Small intestine (tissue), 16 donors: ENCODE data around the gene SUZ12. TPM values are rescaled to one million over a fixed set of nuclear protein-coding genes. Genes with fewer than 3 reads are reported as not detected.
A peak's percentile ranks its signal among the peaks of the same experiment; 100 is the strongest.
"Not testable (repeated sequence)": the region's sequence is repeated elsewhere in the genome, so short reads cannot be mapped to it uniquely, and the experiment has no call there.

Source experiments
- DNase-seq, 2 donors: peaks; one replicate each; pipeline versions ENCODE4 v3.0.0 to v3.0.0-alpha.2; 2013
- FAIRE-seq: peaks from 2 replicates; lab custom pipeline; 2012; peaks lifted over from hg19 to GRCh38; lab: Jason Lieb, UNC
- H3K27ac ChIP-seq, 3 donors: one replicate each; pipeline ENCODE4 v1.5.1; 2013; ENCODE audit warnings: low read length in 2 of 3, mild to moderate bottlenecking in 2 of 3, control low read depth in 1 of 3, inconsistent platforms in 1 of 3, low read depth in 1 of 3, moderate library complexity in 1 of 3
- H3K27me3 ChIP-seq, 3 donors: one replicate each; pipeline ENCODE4 v1.6.1; 2013; ENCODE audit warnings: low read length in 3 of 3, inconsistent platforms in 1 of 3; ENCODE audit not compliant: control insufficient read depth in 3 of 3, insufficient read depth in 3 of 3
- H3K36me3 ChIP-seq, 3 donors: one replicate each; pipeline ENCODE4 v1.6.1; 2013; ENCODE audit warnings: low read length in 3 of 3, inconsistent platforms in 1 of 3, low read depth in 1 of 3, mild to moderate bottlenecking in 1 of 3, moderate library complexity in 1 of 3; ENCODE audit not compliant: control insufficient read depth in 3 of 3, insufficient read depth in 2 of 3
- H3K4me1 ChIP-seq, 3 donors: one replicate each; pipeline ENCODE4 v1.6.1; 2013; ENCODE audit warnings: low read length in 2 of 3, inconsistent platforms in 1 of 3, low read depth in 1 of 3, mild to moderate bottlenecking in 1 of 3, moderate library complexity in 1 of 3; ENCODE audit not compliant: control insufficient read depth in 3 of 3, insufficient read depth in 2 of 3
- H3K4me3 ChIP-seq, 3 donors: one replicate each; pipeline ENCODE4 v1.5.1; 2013; ENCODE audit warnings: low read length in 3 of 3, control low read depth in 1 of 3, inconsistent platforms in 1 of 3, low read depth in 1 of 3, mild to moderate bottlenecking in 1 of 3, moderate library complexity in 1 of 3
- H3K9me3 ChIP-seq, 2 donors: one replicate each; pipeline ENCODE4 v1.6.1; 2013; ENCODE audit warnings: low read depth in 1 of 2, low read length in 1 of 2; ENCODE audit not compliant: control insufficient read depth in 2 of 2, insufficient read depth in 1 of 2
- WGBS, 3 donors: extraction: QIAGEN DNeasy Blood & Tissue Kit; methylation state at CpG; one replicate each; pipeline ENCODE4 v1.1.7; 2013; 5-methylcytosine and 5-hydroxymethylcytosine counted together
- long read RNA-seq, 10 donors: transcript quantifications; one replicate each; lab custom pipeline, GENCODE V29; 2026
- polyA plus RNA-seq, 4 donors: library from polyadenylated mRNA; stranded (reverse) in 3 of 4; unstranded in 1 of 4; fragments of 200-250 nt in 3 of 4; fragments of 120-200 nt in 1 of 4; gene quantifications; one replicate each; pipeline versions ENCODE4 v1.2.1 to v1.2.3, GENCODE V29; 2013
- donor health status: healthy with polysubstance abuse.
- donor health status: control.
- donor health status: control.
- donor health status: Bipolar disorder and iron deficiency.
- donor health status: healthy.

The SUZ12 gene
- 10 to 100 TPM; 10.8 to 36.3 (median 13.8) TPM for polyA plus RNA-seq
- long read RNA-seq, donor 1, result 0 reads
- long read RNA-seq, donor 2, full-length matches to known transcripts, result 3 of 14 reads
- long read RNA-seq, donor 2, partial matches to known transcripts, result 11 of 14 reads
- long read RNA-seq, donor 2, other reads (novel, unspliced or antisense), result 0 of 14 reads
- long read RNA-seq, donor 3, partial matches to known transcripts, result 7 of 7 reads
- long read RNA-seq, donor 3, other reads (novel, unspliced or antisense), result 0 of 7 reads
- long read RNA-seq, donor 4, result 0 reads
- long read RNA-seq, donor 5, result 0 reads
- long read RNA-seq, donor 6, full-length matches to known transcripts, result 7 of 13 reads
- long read RNA-seq, donor 6, partial matches to known transcripts, result 6 of 13 reads
- long read RNA-seq, donor 6, other reads (novel, unspliced or antisense), result 0 of 13 reads
- long read RNA-seq, donor 7, full-length matches to known transcripts, result 3 of 3 reads
- long read RNA-seq, donor 7, partial matches to known transcripts, result 0 of 3 reads
- long read RNA-seq, donor 7, other reads (novel, unspliced or antisense), result 0 of 3 reads
- long read RNA-seq, donor 8, full-length matches to known transcripts, result 1 of 1 reads
- long read RNA-seq, donor 8, partial matches to known transcripts, result 0 of 1 reads
- long read RNA-seq, donor 8, other reads (novel, unspliced or antisense), result 0 of 1 reads
- long read RNA-seq, donor 9, result 0 reads
- long read RNA-seq, donor 10, full-length matches to known transcripts, result 9 of 23 reads
- long read RNA-seq, donor 10, partial matches to known transcripts, result 14 of 23 reads
- long read RNA-seq, donor 10, other reads (novel, unspliced or antisense), result 0 of 23 reads

DNA sequence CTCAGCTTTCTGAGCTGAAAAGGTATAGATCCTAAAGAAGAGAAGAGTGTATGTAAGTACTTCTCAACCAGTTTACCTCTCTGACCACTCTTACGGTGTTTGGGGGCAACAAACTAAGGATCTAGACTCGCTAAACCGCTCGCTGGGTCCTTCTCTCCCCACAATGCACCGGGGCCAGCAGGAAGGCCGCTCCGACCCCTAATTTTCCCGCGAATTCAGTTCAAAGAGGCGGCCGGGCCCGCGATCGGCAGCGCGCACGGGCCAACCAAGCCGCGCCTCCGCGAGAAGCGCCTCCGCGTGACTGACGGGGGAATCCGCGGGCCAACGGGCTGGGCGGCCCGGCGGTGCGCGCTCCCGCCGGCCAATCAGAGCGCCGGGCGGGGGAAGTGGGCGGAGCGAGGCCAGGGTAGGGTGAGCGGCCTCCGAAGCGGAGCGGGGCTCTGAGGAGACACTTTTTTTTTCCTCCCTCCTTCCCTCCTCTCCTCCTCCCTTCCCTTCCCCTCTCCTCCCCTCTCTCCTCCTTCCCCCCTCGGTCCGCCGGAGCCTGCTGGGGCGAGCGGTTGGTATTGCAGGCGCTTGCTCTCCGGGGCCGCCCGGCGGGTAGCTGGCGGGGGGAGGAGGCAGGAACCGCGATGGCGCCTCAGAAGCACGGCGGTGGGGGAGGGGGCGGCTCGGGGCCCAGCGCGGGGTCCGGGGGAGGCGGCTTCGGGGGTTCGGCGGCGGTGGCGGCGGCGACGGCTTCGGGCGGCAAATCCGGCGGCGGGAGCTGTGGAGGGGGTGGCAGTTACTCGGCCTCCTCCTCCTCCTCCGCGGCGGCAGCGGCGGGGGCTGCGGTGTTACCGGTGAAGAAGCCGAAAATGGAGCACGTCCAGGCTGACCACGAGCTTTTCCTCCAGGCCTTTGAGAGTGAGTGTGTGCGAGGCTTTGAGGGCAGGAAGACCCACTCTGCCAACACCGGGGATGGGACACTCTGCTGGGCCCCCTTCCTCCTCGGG, at the start of gene SUZ12:
SUZ12 (plus strand) TSS at position 393 of the 995 bp plus-strand sequence; CDS start at position 633, 240 bp downstream.
- H3K9me3 ChIP-seq, H3K27me3 ChIP-seq, FAIRE-seq, H3K4me1 ChIP-seq: not testable (repeated sequence)
- Histone ChIP-seq H3K36me3 (peaks cover 0 to 12% (median 0%) of the 10 kb centered on the region in 3 donors), H3K4me3 (peak within 1 kb of the TSS; percentile 76 to 97 (median 87)), H3K27ac (peak within 1 kb of the TSS; percentile 78 to 95 (median 92))
- 0% methylated on average over 45 to 92 of the region's 93 CpGs for WGBS, 3 donors
- peak; percentile 79 to 97 for DNase-seq

DNA sequence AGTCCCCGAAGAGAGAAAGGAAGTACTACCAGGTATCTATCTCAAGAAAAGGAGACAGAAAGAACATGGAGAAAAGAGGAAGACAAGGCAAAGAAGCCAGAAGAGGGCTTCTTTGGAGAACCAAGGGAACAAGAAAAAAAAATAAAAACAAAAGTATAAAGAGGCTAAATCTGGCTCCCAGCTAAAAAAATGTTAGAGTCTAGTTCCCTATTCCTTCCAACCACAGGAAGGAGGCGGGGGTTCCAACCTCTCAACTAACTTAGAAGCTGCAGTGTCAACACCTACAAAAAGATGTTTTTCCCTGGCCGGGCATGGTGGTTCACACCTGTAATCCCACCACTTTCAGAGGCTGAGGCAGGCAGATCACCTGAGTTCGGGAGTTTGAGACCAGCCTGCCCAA, 48.7 kb upstream of the SUZ12 start:
- WGBS, 3 donors, result 82 to 91% (median 87%) methylated on average over 4 of the region's 4 CpGs
- Histone ChIP-seq H3K36me3 (peaks cover 17 to 67% (median 17%) of the 10 kb centered on the region in 3 donors), H3K27me3 (no peaks in the 10 kb centered on the region), H3K27ac (no peak overlapping the region), H3K9me3 (no peaks in the 10 kb centered on the region), H3K4me1 (no peaks in the 10 kb centered on the region), H3K4me3 (no peak overlapping the region)
- no peak for DNase-seq
- FAIRE-seq, result no peak

DNA sequence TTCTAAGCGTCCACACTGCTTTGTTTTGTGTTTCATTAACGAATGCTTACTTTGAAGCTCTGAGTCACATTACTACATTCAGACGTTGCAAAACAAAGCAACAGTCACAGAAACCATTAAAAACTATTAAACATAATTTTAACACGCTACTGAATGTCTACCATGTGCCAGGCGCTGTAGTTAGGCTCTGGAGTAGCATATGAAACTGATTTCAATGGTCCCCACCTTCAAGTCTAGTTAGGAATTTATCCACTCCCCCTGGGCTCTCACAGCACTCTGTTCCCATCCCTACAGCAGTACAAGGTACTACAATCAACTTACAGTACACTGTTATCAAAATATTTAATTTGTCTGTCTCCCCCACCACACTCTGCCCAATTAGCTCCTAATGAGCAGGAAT, 35.9 kb upstream of the SUZ12 start:
- DNase-seq, result peak; percentile 22 to 57
- WGBS, 3 donors, result 1 to 7% (median 6%) methylated on average over 5 of the region's 5 CpGs
- Histone ChIP-seq H3K27ac (peak overlapping the region; percentile 74 to 88 (median 84)), H3K4me3 (peak overlapping the region; percentile 50 to 92 (median 70)), H3K36me3 (peaks cover 5 to 33% (median 5%) of the 10 kb centered on the region in 3 donors), H3K27me3 (no peaks in the 10 kb centered on the region), H3K9me3 (no peaks in the 10 kb centered on the region), H3K4me1 (peaks cover 0 to 4% (median 0%) of the 10 kb centered on the region in 3 donors)
- FAIRE-seq, result no peak

DNA sequence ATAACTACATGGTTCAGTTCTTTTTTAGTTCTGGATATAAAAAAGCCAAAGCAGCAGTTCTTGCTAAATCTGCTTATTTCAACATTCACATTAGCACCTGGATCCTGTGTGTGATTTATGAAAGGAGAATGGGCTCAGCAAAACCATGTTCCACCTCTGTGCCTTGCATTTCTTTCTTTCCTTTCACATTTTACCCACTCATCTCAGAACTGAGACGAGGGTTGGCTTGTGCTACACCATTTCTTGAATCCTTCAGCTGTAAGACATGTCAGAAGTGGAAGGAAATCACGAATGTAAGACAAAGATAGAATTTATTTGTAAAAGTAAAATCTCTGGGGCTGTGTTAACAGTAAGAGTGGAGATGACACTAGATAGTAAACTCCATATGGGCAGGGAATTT, 34.1 kb upstream of the SUZ12 start:
- H3K9me3 ChIP-seq, result no peaks in the 10 kb centered on the region
- WGBS, 3 donors, result 50 to 72% (median 64%) methylated on average over 2 of the region's 2 CpGs
- peaks cover 3 to 17% (median 5%) of the 10 kb centered on the region in 3 donors for H3K36me3 ChIP-seq
- H3K4me1 ChIP-seq, result peaks cover 0 to 4% (median 0%) of the 10 kb centered on the region in 3 donors
- H3K27me3 ChIP-seq, result no peaks in the 10 kb centered on the region
- DNase-seq (no peak), FAIRE-seq (no peak)
- no peak overlapping the region for H3K4me3 ChIP-seq
- no peak overlapping the region for H3K27ac ChIP-seq

DNA sequence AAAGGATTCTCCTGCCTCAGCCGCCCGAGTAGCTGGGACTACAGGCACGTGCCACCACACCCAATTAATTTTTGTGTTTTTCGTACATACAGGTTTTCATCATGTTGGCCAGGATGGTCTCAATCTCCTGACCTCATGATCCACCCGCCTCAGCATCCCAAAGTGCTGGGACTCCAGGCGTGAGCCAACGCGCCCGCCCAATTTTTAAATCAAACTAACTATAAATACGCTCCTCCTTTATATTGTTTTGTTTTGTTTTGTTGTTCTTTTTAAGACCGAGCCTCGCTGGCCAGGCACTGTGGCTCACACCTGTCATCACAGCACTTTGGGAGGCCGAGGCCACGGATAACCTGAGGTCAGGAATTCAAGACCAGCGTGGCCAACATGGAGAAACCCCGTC, 33.4 kb upstream of the SUZ12 start:
- peaks cover 2 to 13% (median 3%) of the 10 kb centered on the region in 3 donors for H3K36me3 ChIP-seq
- no peak overlapping the region for H3K27ac ChIP-seq
- H3K4me1 ChIP-seq, result peaks cover 0 to 4% (median 0%) of the 10 kb centered on the region in 3 donors
- no peaks in the 10 kb centered on the region for H3K9me3 ChIP-seq
- FAIRE-seq (no peak), DNase-seq (no peak)
- H3K27me3 ChIP-seq, result no peaks in the 10 kb centered on the region
- H3K4me3 ChIP-seq, result no peak overlapping the region
- WGBS, 3 donors, result 94 to 96% (median 94%) methylated on average over 16 of the region's 16 CpGs

DNA sequence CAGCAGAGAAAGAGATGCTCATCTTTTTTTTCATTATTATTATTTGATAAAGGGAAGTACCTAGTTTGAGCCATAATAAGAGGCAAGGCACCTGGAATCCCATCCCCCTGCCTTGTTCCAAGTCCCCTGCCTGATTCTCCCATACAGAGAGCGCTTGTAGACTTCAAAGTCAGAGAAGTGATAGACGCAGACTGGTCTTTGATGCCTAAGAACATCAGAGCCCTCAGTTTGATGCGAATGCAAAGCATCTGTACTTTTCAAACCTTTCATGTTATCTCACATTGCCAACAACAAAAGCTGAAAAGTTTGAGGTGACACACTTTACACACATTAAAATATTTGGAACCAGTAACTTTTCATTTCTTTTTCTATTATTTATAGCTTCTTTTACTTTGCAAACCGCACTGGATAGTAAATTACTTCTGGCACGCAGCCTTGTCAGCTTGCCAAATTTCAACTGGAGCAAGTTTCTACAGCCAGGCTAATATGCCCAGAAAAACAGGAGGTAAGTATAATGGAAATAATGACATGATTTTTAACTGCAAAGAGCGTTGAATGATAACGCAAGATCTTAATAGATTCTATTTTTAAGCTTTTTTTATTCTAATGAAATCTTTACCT, 29.4 kb upstream of the SUZ12 start:
- no peak overlapping the region for H3K4me3 ChIP-seq
- no peaks in the 10 kb centered on the region for H3K9me3 ChIP-seq
- H3K27ac ChIP-seq, result no peak overlapping the region
- H3K27me3 ChIP-seq, result peaks cover 0 to 2% (median 0%) of the 10 kb centered on the region in 3 donors
- H3K36me3 ChIP-seq, result no peaks in the 10 kb centered on the region
- peak; percentile 10 for FAIRE-seq
- 4 to 8% (median 7%) methylated on average over 7 of the region's 7 CpGs for WGBS, 3 donors
- peak in 1 of 2 donors; percentile 20 for DNase-seq
- no peaks in the 10 kb centered on the region for H3K4me1 ChIP-seq

DNA sequence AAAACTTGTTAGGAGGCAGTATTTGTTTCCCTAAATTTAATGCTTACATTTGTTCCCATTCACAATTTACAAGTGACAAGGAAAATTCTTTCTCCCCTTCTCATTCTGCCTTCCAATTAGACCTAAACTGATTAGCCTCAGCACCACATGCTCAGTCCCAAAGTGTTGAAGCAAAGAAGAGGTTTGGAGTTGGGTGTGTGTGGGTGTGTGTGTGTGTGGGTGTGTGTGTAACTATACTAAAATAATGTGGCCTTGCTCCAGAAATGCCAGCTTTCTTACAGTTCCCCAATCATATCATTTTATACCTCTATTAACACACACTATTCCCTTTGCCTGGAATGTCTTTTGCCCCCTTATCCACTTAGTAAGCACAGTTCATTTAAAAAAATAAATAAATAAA, 28.4 kb upstream of the SUZ12 start:
- DNase-seq, result no peak
- no peaks in the 10 kb centered on the region for H3K36me3 ChIP-seq

More for the DNA sequence above, 28.4 kb upstream of the SUZ12 start:
- Histone ChIP-seq H3K4me1 (no peaks in the 10 kb centered on the region), H3K27ac (no peak overlapping the region), H3K27me3 (peaks cover 0 to 2% (median 0%) of the 10 kb centered on the region in 3 donors), H3K9me3 (no peaks in the 10 kb centered on the region), H3K4me3 (no peak overlapping the region)
- FAIRE-seq, result no peak
